Stimulated activated memory B cell treated with anti-CD40 and anti-IgM and Interleukin-4, amounts not matched to agents 10 μg/mL and 1 μg/mL and 100 μg/mL, for 72 hours (primary cell): ENCODE data around the gene KCNN2.

ENCODE experiments used
- ATAC-seq: fragments of 150-1000 bp; cut with Tn5 transposase; 2 replicates; pipeline ENCODE4 v1.10.0; 2021
- H3K27ac Mint-ChIP-seq: one replicate; pipeline ENCODE4 v1.8.0; 2022; ENCODE audit warnings: mild to moderate bottlenecking, mixed read lengths
- H3K27me3 Mint-ChIP-seq: one replicate; pipeline ENCODE4 v1.8.0; 2022; ENCODE audit warnings: mixed read lengths
- H3K36me3 Mint-ChIP-seq: one replicate; pipeline ENCODE4 v1.8.0; 2022; ENCODE audit warnings: mixed read lengths
- H3K4me1 Mint-ChIP-seq: one replicate; pipeline ENCODE4 v1.8.0; 2022; ENCODE audit warnings: mixed read lengths
- H3K4me3 Mint-ChIP-seq: one replicate; pipeline ENCODE4 v1.8.0; 2022; ENCODE audit warnings: mild to moderate bottlenecking, moderate library complexity, mixed read lengths
- H3K9me3 Mint-ChIP-seq: one replicate; pipeline ENCODE4 v1.8.0; 2022; ENCODE audit warnings: mixed read lengths

KCNN2 gene

DNA sequence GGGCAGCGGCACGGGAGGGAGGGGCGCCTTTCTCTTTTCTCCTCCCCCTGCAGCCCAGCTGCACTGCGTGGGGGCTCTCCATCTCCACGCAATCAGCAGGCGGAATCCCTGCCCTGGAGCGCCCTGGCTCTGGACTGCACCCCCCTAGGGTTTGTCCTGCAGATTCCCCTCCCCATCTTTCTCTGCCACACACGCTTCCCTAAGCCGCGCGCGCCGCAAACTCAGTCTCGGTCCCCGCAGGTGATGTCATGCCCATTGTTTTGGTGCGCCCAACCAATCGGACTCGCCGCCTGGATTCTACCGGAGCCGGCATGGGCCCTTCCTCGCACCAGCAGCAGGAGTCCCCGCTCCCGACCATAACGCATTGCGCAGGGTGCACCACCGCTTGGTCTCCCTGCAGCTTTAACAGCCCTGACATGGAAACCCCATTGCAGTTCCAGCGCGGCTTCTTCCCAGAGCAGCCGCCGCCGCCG, at the start of gene KCNN2:
KCNN2 (plus strand) TSS at position 347 of the 473 bp plus-strand sequence; CDS start at position 417, 70 bp downstream.
- peak within 1 kb of the TSS; percentile 77 for H3K4me3 Mint-ChIP-seq
- ATAC-seq, result peak; percentile 53
- no peaks in the 10 kb centered on the region for H3K9me3 Mint-ChIP-seq
- H3K36me3 Mint-ChIP-seq, result no peaks in the 10 kb centered on the region
- peak within 1 kb of the TSS; percentile 9 for H3K27ac Mint-ChIP-seq
- H3K4me1 Mint-ChIP-seq, result peaks cover 22% of the 10 kb centered on the region
- peaks cover 49% of the 10 kb centered on the region for H3K27me3 Mint-ChIP-seq

- Mint-ChIP-seq H3K27ac (no peak overlapping the region), H3K9me3 (no peaks in the 10 kb centered on the region), H3K27me3 (no peaks in the 10 kb centered on the region), H3K4me1 (no peaks in the 10 kb centered on the region), H3K36me3 (no peaks in the 10 kb centered on the region), H3K4me3 (no peak overlapping the region)
- ATAC-seq, result no peak
These were observed 49.2 kb upstream of the KCNN2 start for GRCh38 chr5:114312658-114313057.

GRCh38 chr5:114314061-114314460, 47.8 kb upstream of the KCNN2 start:
- no peaks in the 10 kb centered on the region for H3K27me3 Mint-ChIP-seq
- no peaks in the 10 kb centered on the region for H3K36me3 Mint-ChIP-seq
- ATAC-seq, result no peak
- no peaks in the 10 kb centered on the region for H3K9me3 Mint-ChIP-seq
- no peaks in the 10 kb centered on the region for H3K4me1 Mint-ChIP-seq
- H3K4me3 Mint-ChIP-seq, result no peak overlapping the region
- H3K27ac Mint-ChIP-seq, result no peak overlapping the region

- Mint-ChIP-seq H3K4me3 (no peak overlapping the region), H3K36me3 (no peaks in the 10 kb centered on the region), H3K27me3 (no peaks in the 10 kb centered on the region), H3K4me1 (no peaks in the 10 kb centered on the region), H3K9me3 (no peaks in the 10 kb centered on the region), H3K27ac (no peak overlapping the region)
- ATAC-seq, result no peak
These were observed 45.7 kb upstream of the KCNN2 start for GRCh38 chr5:114316167-114316566.

DNA sequence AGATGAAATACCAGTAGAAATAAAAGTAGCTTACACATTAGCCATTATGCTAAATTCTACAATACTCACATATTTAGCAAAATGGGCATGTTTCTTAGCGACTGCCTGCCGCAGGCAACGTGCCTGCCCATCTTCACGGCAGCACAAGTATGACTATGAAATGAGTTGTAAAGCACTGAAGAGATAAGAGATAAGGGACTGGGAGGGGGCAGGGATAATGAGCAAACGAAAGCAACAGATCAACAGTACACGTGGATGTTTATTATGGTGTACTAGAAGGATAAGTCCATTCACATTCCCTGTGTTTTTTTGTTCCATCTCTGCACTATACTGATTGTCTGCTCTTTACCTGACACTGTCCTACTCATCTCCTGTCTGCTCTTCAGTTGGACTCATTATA, 44.1 kb upstream of the KCNN2 start:
- Mint-ChIP-seq H3K36me3 (no peaks in the 10 kb centered on the region), H3K4me3 (no peak overlapping the region), H3K9me3 (no peaks in the 10 kb centered on the region), H3K27me3 (no peaks in the 10 kb centered on the region), H3K4me1 (no peaks in the 10 kb centered on the region), H3K27ac (no peak overlapping the region)
- ATAC-seq, result no peak

DNA sequence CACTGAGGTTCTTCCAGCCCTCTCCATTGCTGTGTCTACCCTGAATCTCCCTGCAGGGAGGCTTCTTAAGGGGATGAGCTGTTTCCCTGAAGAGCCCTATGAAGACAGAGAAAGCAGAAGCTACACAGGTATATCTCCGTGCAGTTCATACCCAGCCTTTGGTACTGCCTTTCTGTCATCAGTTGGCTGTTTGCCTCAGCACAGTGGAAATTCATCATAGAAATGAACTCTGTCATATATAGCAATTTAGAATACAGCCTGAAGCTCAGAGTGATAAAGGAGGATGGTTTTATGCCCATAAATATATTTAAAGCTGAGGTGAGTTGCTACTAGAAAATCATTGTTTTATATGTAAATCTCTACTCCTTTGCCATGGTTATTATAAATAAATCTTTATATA, 42.6 kb upstream of the KCNN2 start:
- no peaks in the 10 kb centered on the region for H3K36me3 Mint-ChIP-seq
- no peak for ATAC-seq
- no peaks in the 10 kb centered on the region for H3K27me3 Mint-ChIP-seq
- no peaks in the 10 kb centered on the region for H3K4me1 Mint-ChIP-seq
- no peaks in the 10 kb centered on the region for H3K9me3 Mint-ChIP-seq
- H3K27ac Mint-ChIP-seq, result no peak overlapping the region
- no peak overlapping the region for H3K4me3 Mint-ChIP-seq

DNA sequence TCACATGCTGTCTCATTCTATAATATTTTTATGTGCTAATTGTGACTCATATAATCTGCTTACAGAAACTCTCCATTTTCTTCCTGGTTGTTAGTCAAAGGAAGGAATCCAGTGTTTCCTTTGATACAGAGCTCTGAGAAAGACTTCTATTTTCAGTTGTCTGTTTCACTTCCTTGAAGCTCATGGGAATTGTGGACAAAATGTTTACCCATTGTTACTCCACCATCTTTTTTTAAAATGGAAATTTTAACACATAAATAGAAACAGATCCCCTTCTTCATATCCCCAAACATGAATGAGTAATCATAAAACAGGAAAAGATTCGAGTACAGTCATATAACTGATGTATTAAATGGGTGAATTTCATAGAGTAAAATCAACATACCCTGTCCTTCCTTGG, 42.0 kb upstream of the KCNN2 start:
- peaks cover 2% of the 10 kb centered on the region for H3K9me3 Mint-ChIP-seq
- H3K4me3 Mint-ChIP-seq, result no peak overlapping the region
- no peaks in the 10 kb centered on the region for H3K27me3 Mint-ChIP-seq
- no peak overlapping the region for H3K27ac Mint-ChIP-seq
- no peaks in the 10 kb centered on the region for H3K4me1 Mint-ChIP-seq
- ATAC-seq, result no peak
- no peaks in the 10 kb centered on the region for H3K36me3 Mint-ChIP-seq

GRCh38 chr5:114324282-114324681, 37.6 kb upstream of the KCNN2 start:
- Mint-ChIP-seq H3K36me3 (no peaks in the 10 kb centered on the region), H3K9me3 (peaks cover 5% of the 10 kb centered on the region), H3K4me1 (no peaks in the 10 kb centered on the region), H3K27ac (no peak overlapping the region), H3K27me3 (no peaks in the 10 kb centered on the region), H3K4me3 (no peak overlapping the region)
- ATAC-seq, result no peak

GRCh38 chr5:114325541-114325940, 36.3 kb upstream of the KCNN2 start:
- ATAC-seq, result no peak
- Mint-ChIP-seq H3K4me1 (no peaks in the 10 kb centered on the region), H3K9me3 (peaks cover 5% of the 10 kb centered on the region), H3K27ac (no peak overlapping the region), H3K27me3 (no peaks in the 10 kb centered on the region), H3K36me3 (no peaks in the 10 kb centered on the region), H3K4me3 (no peak overlapping the region)

GRCh38 chr5:114327474-114327873, 34.4 kb upstream of the KCNN2 start:
- Mint-ChIP-seq H3K4me1 (no peaks in the 10 kb centered on the region), H3K9me3 (peaks cover 5% of the 10 kb centered on the region), H3K4me3 (no peak overlapping the region), H3K27me3 (no peaks in the 10 kb centered on the region), H3K27ac (no peak overlapping the region), H3K36me3 (no peaks in the 10 kb centered on the region)
- no peak for ATAC-seq

GRCh38 chr5:114327987-114328386, 33.9 kb upstream of the KCNN2 start:
- no peak overlapping the region for H3K27ac Mint-ChIP-seq
- H3K4me1 Mint-ChIP-seq, result no peaks in the 10 kb centered on the region
- H3K9me3 Mint-ChIP-seq, result peaks cover 5% of the 10 kb centered on the region
- H3K4me3 Mint-ChIP-seq, result no peak overlapping the region
- H3K36me3 Mint-ChIP-seq, result no peaks in the 10 kb centered on the region
- ATAC-seq, result no peak
- no peaks in the 10 kb centered on the region for H3K27me3 Mint-ChIP-seq

- H3K27ac Mint-ChIP-seq, result no peak overlapping the region
- ATAC-seq, result no peak
- H3K27me3 Mint-ChIP-seq, result no peaks in the 10 kb centered on the region
These were observed 30.8 kb upstream of the KCNN2 start for GRCh38 chr5:114330916-114331531.

DNA sequence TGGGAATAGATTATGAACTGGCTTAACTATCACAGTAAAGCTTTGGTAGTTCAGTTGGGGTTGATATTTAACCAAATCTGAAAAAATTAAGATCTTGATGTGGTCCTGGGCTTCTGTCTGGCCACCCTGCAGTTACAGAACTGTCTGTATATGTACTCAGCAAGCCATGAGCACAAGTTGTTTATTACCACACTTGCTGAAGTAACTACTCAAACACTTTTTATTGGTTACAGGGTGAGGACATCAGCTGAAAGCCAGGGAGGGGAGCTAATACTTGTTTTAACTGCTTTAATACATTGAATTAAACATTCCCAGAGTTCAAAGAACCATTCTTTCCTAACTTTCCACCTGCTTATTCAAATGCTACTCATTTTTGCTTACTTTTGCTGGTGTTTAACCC, 29.4 kb upstream of the KCNN2 start:
- no peaks in the 10 kb centered on the region for H3K9me3 Mint-ChIP-seq
- no peaks in the 10 kb centered on the region for H3K4me1 Mint-ChIP-seq
- no peak for ATAC-seq
- peaks cover 8% of the 10 kb centered on the region for H3K27me3 Mint-ChIP-seq
- H3K36me3 Mint-ChIP-seq, result no peaks in the 10 kb centered on the region
- H3K27ac Mint-ChIP-seq, result no peak overlapping the region
- no peak overlapping the region for H3K4me3 Mint-ChIP-seq

More at GRCh38 chr5:114330916-114331531, 30.8 kb upstream of the KCNN2 start:
- Mint-ChIP-seq H3K9me3 (no peaks in the 10 kb centered on the region), H3K4me3 (no peak overlapping the region), H3K36me3 (no peaks in the 10 kb centered on the region), H3K4me1 (no peaks in the 10 kb centered on the region)

GRCh38 chr5:114332925-114333324, 28.9 kb upstream of the KCNN2 start:
- Mint-ChIP-seq H3K36me3 (no peaks in the 10 kb centered on the region), H3K4me3 (no peak overlapping the region), H3K27ac (no peak overlapping the region), H3K4me1 (no peaks in the 10 kb centered on the region), H3K9me3 (no peaks in the 10 kb centered on the region), H3K27me3 (peaks cover 8% of the 10 kb centered on the region)
- no peak for ATAC-seq

DNA sequence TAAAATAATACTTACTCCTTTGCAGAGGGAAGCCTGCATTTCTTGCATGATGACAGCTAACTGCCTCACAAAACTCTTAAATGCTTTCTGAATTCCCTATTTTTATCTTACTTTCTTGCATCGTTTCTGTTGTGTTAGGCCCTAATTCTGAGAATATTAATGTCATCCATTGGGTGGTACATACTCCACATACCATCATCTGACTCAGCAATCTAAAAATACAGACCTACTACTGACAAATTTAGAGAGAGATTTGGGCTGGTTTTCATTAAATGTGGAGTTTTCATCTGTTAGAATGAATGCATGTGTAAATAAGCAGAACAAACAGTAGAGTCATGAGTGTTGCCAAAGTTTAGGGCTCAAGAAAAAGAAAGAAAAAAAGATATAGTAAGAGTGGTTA, 26.5 kb upstream of the KCNN2 start:
- no peak for ATAC-seq
- no peaks in the 10 kb centered on the region for H3K4me1 Mint-ChIP-seq
- H3K27me3 Mint-ChIP-seq, result peaks cover 8% of the 10 kb centered on the region
- no peak overlapping the region for H3K4me3 Mint-ChIP-seq
- H3K27ac Mint-ChIP-seq, result no peak overlapping the region
- H3K9me3 Mint-ChIP-seq, result peaks cover 2% of the 10 kb centered on the region
- H3K36me3 Mint-ChIP-seq, result no peaks in the 10 kb centered on the region

- no peak overlapping the region for H3K27ac Mint-ChIP-seq
- H3K27me3 Mint-ChIP-seq, result peaks cover 8% of the 10 kb centered on the region
- H3K4me3 Mint-ChIP-seq, result no peak overlapping the region
- H3K4me1 Mint-ChIP-seq, result no peaks in the 10 kb centered on the region
- no peaks in the 10 kb centered on the region for H3K36me3 Mint-ChIP-seq
- ATAC-seq, result no peak
- peaks cover 2% of the 10 kb centered on the region for H3K9me3 Mint-ChIP-seq
These were observed 22.8 kb upstream of the KCNN2 start for GRCh38 chr5:114339108-114339507.
